D721Med (cell line): ENCODE measurements around the gene H3-3A.

Experiments used
- DNase-seq: peaks from one replicate; pipeline ENCODE4 v3.0.0; 2011; ENCODE audit warnings: low spot score; ENCODE audit not compliant: insufficient read length
- FAIRE-seq: peaks from 2 replicates; lab custom pipeline; 2011; peaks lifted over from hg19 to GRCh38; lab: Jason Lieb, UNC
- CTCF ChIP-seq: IDR thresholded peaks from 2 replicates; pipeline ENCODE4 v1.5.1; 2012; ENCODE audit warnings: mild to moderate bottlenecking, control low read depth; ENCODE audit not compliant: insufficient read depth; ENCODE audit errors: missing control alignments

Gene H3-3A

GRCh38 chr1:226104671-226105121, 42.2 kb downstream of the H3-3A start:
- DNase-seq (no peak), FAIRE-seq (no peak)
- TF ChIP-seq CTCF: no peak

- no peak for DNase-seq
- FAIRE-seq: no peak
Measured at GRCh38 chr1:226107471-226108460, 45.2 kb downstream of the H3-3A start.

GRCh38 chr1:226108935-226109828, 46.7 kb downstream of the H3-3A start:
- FAIRE-seq (no peak), DNase-seq (no peak)
- no peak for TF ChIP-seq CTCF

More at GRCh38 chr1:226107471-226108460, 45.2 kb downstream of the H3-3A start:
- no peak for TF ChIP-seq CTCF

- DNase-seq: peak; percentile 99
- TF ChIP-seq CTCF: peak; percentile 1
- no peak for FAIRE-seq
Measured at GRCh38 chr1:226109829-226110248, 47.3 kb downstream of the H3-3A start.

- no peak for FAIRE-seq
- DNase-seq: peak; percentile 73
- no peak for TF ChIP-seq CTCF
Measured at GRCh38 chr1:226110249-226111097, 48.0 kb downstream of the H3-3A start.
